Brain microvascular endothelial cell (primary cell): Measurements from ENCODE around the gene SAMD5.

ENCODE experiments used
- DNase-seq: peaks from one replicate; pipeline ENCODE4 v3.0.0-alpha.2; 2020
- H3K27ac ChIP-seq: fragments of 250-450 bp; sonication (Bioruptor Pico); 2 replicates; pipeline ENCODE4 v1.5.1; 2020; ENCODE audit warnings: mild to moderate bottlenecking, moderate library complexity
- H3K27me3 ChIP-seq: fragments of 250-450 bp; sonication (Bioruptor Pico); replicated peaks from 2 replicates; pipeline ENCODE4 v1.5.1; 2020; ENCODE audit warnings: mild to moderate bottlenecking
- H3K36me3 ChIP-seq: fragments of 250-450 bp; sonication (Bioruptor Pico); replicated peaks from 2 replicates; pipeline ENCODE4 v1.5.1; 2020; ENCODE audit warnings: mild to moderate bottlenecking
- H3K4me3 ChIP-seq: 2 replicates; pipeline ENCODE4 v1.5.1; 2011; ENCODE audit warnings: low read depth, mild to moderate bottlenecking, control low read depth, low read length, moderate library complexity
- CTCF ChIP-seq: IDR thresholded peaks from 2 replicates; pipeline ENCODE4 v1.5.1; 2011; ENCODE audit warnings: low read depth, mild to moderate bottlenecking, moderate library complexity, low read length, control low read depth, inconsistent platforms; ENCODE audit errors: missing control alignments
- in situ Hi-C: cut with HindIII; loops from 2 replicates; pipeline ENCODE4 v1.10.0; 2017; ENCODE audit warnings: low sequenced_read_pairs, low pct_ligation_motif_present

Gene SAMD5

GRCh38 chr6:147570681-147571080, 62.2 kb downstream of the SAMD5 start:
- Histone ChIP-seq H3K27ac (no peak overlapping the region), H3K36me3 (no peaks in the 10 kb centered on the region), H3K4me3 (no peak overlapping the region), H3K27me3 (no peaks in the 10 kb centered on the region)
- in situ Hi-C loops = no loop called here
- no peak for DNase-seq
- no peak for TF ChIP-seq CTCF

- in situ Hi-C loops = no loop called here
- no peak for DNase-seq
- TF ChIP-seq CTCF = no peak
Observed at GRCh38 chr6:147577488-147577887, 69.0 kb downstream of the SAMD5 start.

GRCh38 chr6:147578159-147578558, 69.7 kb downstream of the SAMD5 start:
- no peak overlapping the region for H3K27ac ChIP-seq
- DNase-seq = no peak
- H3K4me3 ChIP-seq = no peak overlapping the region
- in situ Hi-C loops = no loop called here
- TF ChIP-seq CTCF = no peak
- no peaks in the 10 kb centered on the region for H3K27me3 ChIP-seq
- H3K36me3 ChIP-seq = no peaks in the 10 kb centered on the region

More at GRCh38 chr6:147577488-147577887, 69.0 kb downstream of the SAMD5 start:
- H3K27ac ChIP-seq = no peak overlapping the region
- H3K4me3 ChIP-seq = no peak overlapping the region
- H3K27me3 ChIP-seq = no peaks in the 10 kb centered on the region
- no peaks in the 10 kb centered on the region for H3K36me3 ChIP-seq

GRCh38 chr6:147578883-147579282, 70.4 kb downstream of the SAMD5 start:
- in situ Hi-C loops = no loop called here
- no peak overlapping the region for H3K4me3 ChIP-seq
- TF ChIP-seq CTCF = no peak
- no peaks in the 10 kb centered on the region for H3K27me3 ChIP-seq
- H3K36me3 ChIP-seq = no peaks in the 10 kb centered on the region
- H3K27ac ChIP-seq = no peak overlapping the region
- no peak for DNase-seq

GRCh38 chr6:147579667-147580066, 71.2 kb downstream of the SAMD5 start:
- no peaks in the 10 kb centered on the region for H3K27me3 ChIP-seq
- H3K27ac ChIP-seq = no peak overlapping the region
- in situ Hi-C loops = no loop called here
- DNase-seq = no peak
- no peaks in the 10 kb centered on the region for H3K36me3 ChIP-seq
- H3K4me3 ChIP-seq = no peak overlapping the region
- TF ChIP-seq CTCF = no peak

GRCh38 chr6:147582991-147583390, 74.5 kb downstream of the SAMD5 start:
- H3K36me3 ChIP-seq = no peaks in the 10 kb centered on the region
- no peak for TF ChIP-seq CTCF
- no peak overlapping the region for H3K27ac ChIP-seq
- DNase-seq = no peak
- no peaks in the 10 kb centered on the region for H3K27me3 ChIP-seq
- in situ Hi-C loops = no loop called here
- no peak overlapping the region for H3K4me3 ChIP-seq
